ENCODE data around the gene SCGB3A2.

SCGB3A2 gene

DNA sequence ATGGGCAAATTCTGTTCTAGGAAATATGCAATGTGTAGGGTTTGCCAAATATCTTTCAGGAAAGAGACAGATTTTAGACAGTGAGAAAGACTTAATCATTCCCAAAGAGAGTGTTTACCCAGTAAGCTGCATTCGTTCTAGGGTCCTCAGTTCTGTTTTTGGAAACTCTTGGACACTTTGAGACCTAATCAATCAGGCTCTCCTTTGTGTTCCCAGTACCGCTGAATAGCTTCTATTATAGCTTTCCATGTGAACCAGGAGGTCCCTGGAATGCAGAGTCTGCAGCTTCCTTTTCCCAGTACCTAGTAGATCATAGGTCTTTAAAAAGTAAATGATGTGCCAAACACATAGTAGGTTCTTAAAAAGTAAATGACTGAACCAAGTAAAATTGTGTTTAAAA is 35.6 kb upstream of the SCGB3A2 start:
- TF ChIP-seq, protein P1, sequence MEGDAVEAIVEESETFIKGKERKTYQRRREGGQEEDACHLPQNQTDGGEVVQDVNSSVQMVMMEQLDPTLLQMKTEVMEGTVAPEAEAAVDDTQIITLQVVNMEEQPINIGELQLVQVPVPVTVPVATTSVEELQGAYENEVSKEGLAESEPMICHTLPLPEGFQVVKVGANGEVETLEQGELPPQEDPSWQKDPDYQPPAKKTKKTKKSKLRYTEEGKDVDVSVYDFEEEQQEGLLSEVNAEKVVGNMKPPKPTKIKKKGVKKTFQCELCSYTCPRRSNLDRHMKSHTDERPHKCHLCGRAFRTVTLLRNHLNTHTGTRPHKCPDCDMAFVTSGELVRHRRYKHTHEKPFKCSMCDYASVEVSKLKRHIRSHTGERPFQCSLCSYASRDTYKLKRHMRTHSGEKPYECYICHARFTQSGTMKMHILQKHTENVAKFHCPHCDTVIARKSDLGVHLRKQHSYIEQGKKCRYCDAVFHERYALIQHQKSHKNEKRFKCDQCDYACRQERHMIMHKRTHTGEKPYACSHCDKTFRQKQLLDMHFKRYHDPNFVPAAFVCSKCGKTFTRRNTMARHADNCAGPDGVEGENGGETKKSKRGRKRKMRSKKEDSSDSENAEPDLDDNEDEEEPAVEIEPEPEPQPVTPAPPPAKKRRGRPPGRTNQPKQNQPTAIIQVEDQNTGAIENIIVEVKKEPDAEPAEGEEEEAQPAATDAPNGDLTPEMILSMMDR (IDR thresholded peaks at IDR 0.05; ENCODE audit: insufficient read depth, low read depth, low read length, missing control alignments), result no peak
- no peak overlapping the region for H3K4me3 ChIP-seq (ENCODE audit: low read depth, low read length)
- no peak for DNase-seq (ENCODE audit: low read depth)

DNA sequence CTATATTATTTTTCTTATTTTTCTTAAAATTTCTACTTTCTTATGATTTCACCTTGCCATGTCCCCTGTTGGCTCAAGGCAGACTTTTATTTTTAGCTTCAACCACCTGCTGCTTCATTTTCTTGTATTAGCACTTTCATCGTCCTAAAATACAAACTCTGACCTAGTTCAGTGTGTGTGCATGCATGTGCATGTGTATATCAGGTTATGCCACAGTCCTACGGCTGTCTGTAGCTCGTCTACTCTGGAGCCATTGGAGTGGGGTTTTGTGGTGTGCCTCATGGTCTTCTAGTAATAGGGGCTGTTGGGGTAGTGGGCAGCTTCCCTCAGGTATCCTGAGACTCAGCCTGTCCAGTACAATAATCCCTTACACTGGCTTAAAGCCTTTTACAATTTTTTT is 33.7 kb upstream of the SCGB3A2 start:
- no peak overlapping the region for H3K4me3 ChIP-seq (ENCODE audit: low read depth, low read length)
- TF ChIP-seq, protein P1 (IDR thresholded peaks at IDR 0.05; ENCODE audit: insufficient read depth, low read depth, low read length, missing control alignments), result no peak
- DNase-seq (ENCODE audit: low read depth), result no peak

DNA sequence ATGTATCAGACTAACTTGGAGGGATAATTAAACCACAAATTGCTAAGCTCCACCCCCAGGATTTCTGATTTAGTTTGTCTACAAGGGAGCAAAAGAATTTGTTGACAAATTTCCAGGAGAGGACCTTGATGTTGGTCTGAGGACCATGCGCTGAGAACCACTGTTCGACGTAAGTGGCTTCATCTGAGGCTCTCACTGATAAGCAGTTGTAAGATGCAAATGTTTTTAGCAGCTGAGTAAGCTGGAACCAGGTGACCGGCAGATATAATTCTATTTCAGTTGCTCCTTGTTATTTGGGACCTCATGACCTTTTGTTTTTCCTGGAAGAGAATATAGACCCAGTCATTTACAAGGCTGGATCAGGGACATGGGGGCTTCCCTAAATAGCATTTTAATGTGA is 32.9 kb upstream of the SCGB3A2 start:
- TF ChIP-seq, protein P1 (IDR thresholded peaks at IDR 0.05; ENCODE audit: insufficient read depth, low read depth, low read length, missing control alignments), result no peak
- H3K4me3 ChIP-seq (ENCODE audit: low read depth, low read length), result no peak overlapping the region

DNA sequence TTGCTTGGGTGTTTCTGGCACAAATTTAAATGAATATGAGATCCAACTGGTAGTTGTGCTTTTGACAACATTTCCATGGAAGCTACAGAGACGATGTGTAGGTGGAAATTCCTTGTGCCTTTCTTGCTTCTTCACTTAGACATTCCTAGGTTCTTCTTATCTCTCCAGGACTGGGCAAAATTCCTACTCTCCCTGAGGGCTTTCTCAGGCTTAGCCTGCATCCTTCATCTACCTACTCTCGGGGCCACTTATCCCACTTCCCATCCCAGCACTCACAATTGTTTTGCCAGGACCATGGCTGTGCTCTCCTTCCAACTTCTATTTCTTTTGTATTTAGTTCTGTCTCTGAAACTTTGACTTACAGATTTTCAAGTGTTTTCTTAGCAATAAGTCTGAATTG is 29.3 kb upstream of the SCGB3A2 start:
- no peak for DNase-seq (ENCODE audit: low read depth)
- H3K4me3 ChIP-seq (ENCODE audit: low read depth, low read length), result no peak overlapping the region
- TF ChIP-seq, protein P1 (IDR thresholded peaks at IDR 0.05; ENCODE audit: insufficient read depth, low read depth, low read length, missing control alignments), result no peak

More for the DNA sequence above, 32.9 kb upstream of the SCGB3A2 start:
- no peak for DNase-seq (ENCODE audit: low read depth)

DNA sequence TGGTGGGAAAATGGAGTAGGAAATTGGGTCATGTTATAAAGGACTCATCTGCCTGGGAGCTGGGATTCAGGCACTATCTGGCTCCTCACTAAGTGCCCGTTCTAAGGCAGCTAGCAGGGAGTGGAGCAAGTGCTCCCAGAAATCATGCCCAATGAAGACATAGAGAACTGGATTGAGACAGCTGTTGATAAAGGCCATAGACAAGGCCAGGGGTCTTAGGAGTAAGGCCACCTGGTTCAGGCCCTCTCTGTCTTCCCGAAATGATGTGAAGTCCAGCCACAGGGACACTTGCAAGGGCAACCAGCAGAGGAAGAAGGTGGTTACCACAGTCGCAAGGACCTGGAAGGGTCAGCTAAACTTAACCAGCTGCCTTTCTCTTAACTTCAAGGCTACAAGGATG is 26.9 kb upstream of the SCGB3A2 start:
- TF ChIP-seq, protein P1 (IDR thresholded peaks at IDR 0.05; ENCODE audit: insufficient read depth, low read depth, low read length, missing control alignments), result no peak
- H3K4me3 ChIP-seq (ENCODE audit: low read depth, low read length), result no peak overlapping the region
- DNase-seq (ENCODE audit: low read depth), result no peak

DNA sequence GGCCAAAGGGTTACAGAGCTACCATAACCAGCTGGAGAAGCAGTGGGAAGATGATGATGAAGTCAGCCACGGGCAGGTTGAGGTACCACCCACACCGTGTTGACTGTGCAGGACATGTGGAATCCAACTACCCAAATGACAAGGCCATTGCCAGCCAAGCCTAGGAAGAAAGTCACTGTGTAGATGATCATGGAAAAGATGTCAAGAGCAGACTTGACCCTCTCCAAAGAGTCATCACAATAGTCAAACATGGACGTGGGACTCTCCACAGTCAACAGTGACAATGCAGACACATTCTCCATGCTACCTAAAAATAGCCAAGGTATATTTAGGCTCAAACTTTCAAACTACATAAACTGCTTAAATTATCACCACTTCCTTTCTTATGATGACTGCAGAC is 26.1 kb upstream of the SCGB3A2 start:
- H3K4me3 ChIP-seq (ENCODE audit: low read depth, low read length), result no peak overlapping the region
- no peak for DNase-seq (ENCODE audit: low read depth)
- TF ChIP-seq, protein P1 (IDR thresholded peaks at IDR 0.05; ENCODE audit: insufficient read depth, low read depth, low read length, missing control alignments), result no peak

DNA sequence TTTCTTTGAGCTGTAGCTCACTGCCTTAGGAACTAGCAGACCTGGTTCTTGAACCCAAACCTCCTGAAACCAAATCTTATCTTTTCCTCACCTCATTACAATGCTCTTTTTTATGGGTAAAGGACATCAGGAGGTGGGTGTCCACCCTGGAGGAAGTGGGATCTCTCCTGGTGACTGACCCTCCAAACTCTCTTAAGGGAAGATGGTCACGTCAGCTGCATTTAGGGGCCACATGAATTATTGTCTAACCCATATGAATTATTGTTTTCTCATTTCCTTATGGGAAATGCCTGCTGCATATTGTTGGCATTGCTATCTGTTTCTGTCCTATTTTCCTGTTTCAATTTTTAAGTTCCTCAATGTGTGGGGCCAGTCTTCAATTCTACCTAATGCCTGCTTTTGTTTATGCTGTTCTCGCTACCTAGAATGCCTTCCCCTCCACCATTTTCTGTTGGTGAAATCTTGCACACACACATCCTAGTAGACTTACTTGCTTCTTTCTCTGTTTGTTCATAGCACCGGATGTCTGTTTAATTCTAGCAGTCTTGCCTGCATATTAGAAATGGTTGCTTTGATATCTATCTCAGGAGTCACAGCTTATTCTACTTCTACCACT is 25.0 kb upstream of the SCGB3A2 start:
- no peak for DNase-seq (ENCODE audit: low read depth)
- H3K4me3 ChIP-seq (ENCODE audit: low read depth, low read length), result no peak overlapping the region
- TF ChIP-seq, protein P1 (IDR thresholded peaks at IDR 0.05; ENCODE audit: insufficient read depth, low read depth, low read length, missing control alignments), result no peak

All from GM12865 (cell line).